ES-I3 (cell line): ENCODE measurements around the gene ITGB1BP1.
"Not testable (repeated sequence)": the region's sequence is repeated elsewhere in the genome, so short reads cannot be mapped to it uniquely, and the experiment has no call there.

Experiments
- H3K36me3 ChIP-seq: 2 replicates; pipeline ENCODE4 v1.6.1; 2013; ENCODE audit warnings: mild to moderate bottlenecking, low read length, control low read depth, moderate library complexity; ENCODE audit not compliant: insufficient read depth
- H3K4me1 ChIP-seq: 2 replicates; pipeline ENCODE4 v1.6.1; 2013; ENCODE audit warnings: mild to moderate bottlenecking, control low read depth, low read length; ENCODE audit not compliant: insufficient read depth
- H3K9ac ChIP-seq: 2 replicates; pipeline ENCODE4 v1.6.1; 2013; ENCODE audit warnings: low read depth, mild to moderate bottlenecking, low read length, moderate library complexity
- H3K9me3 ChIP-seq: 2 replicates; pipeline ENCODE4 v1.6.1; 2013; ENCODE audit warnings: mild to moderate bottlenecking, low read length, moderate library complexity; ENCODE audit not compliant: control insufficient read depth, insufficient read depth

The ITGB1BP1 gene

DNA sequence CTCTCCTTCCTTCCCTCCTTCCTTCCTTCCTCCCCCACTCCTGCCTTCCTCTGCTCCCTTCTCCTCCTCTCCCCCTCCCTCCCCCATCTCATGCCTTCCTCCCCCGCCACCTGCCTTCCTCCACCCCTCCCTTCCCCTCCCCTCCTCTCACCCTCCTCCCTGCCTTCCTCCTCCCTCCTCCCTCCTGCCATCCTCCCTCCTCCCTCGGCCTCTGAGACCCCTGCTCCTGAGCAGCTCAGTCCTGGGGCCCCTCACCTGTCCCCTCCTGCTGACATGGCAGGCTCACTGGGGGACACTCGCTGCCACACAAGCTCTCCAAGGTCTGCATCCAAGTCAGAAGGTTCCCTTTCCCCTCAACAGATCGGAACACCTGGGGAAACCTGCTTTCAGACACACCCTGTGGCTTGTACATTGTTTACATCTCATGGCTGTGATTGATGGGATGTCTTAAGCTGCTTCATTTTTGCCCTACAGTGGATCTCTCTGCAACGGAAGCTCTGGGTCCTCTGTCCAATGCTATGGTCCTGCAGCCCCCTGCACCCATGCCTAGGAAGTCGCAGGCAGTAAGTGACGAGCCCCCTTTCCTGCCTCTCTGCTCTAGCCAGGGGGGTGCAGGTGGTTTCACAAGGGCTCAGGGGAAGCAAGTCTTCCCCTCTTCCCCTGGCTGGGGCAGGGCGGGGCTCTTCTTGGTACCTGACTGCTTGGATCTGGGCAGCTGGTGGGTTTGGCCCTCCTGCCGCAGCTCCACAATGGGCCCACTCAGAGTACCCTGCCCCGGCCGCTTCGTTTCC, 22.9 kb downstream of the ITGB1BP1 start:
- Histone ChIP-seq H3K36me3 (no peaks in the 10 kb centered on the region), H3K9ac (no peak overlapping the region), H3K4me1 (peaks cover 4% of the 10 kb centered on the region; the same call in 1 of the 2 replicates), H3K9me3 (no peaks in the 10 kb centered on the region)

DNA sequence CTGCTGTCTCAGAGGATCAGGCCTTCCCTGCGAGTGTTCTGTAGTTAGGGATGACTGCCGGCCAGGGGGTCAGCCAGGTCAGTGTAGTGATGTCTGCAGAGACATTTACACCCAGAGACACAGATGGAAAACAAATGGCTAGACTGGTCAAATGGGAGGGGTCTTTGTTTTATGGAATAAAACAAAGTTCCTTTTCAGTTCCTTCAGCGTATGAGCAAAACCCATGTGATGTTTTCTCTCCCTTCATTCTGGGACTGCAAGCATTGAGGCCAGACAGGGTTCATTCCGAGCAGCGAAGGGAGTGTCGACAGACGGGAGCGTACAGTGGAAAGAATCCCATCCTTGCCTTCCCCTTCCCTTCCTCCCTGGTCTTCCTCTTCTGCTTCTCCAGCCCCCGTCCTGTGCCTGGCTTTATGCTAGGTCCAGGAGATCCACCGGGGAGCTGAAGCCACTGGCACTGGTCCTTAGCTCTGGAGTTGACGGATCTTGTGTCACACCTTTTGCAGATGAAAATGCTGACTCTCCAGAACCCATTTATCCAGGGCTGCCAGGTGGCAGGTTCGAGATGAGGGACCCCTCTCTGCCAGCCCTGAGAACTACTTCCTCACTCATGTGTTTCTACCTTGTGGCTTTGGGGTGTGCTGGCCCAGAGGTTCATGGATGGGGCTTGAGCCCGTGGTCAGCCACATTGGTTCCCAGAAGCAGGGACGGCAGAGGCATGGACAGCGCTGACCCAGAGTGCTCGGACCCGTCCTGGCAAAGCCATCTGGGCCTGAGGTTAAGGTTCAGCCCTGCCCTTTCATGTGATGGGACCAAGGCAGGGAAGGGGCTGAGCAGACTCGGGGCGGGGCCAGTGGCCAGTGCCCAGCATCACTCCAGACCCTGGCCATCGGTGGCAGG, 24.2 kb downstream of the ITGB1BP1 start:
- Histone ChIP-seq H3K9ac (no peak overlapping the region), H3K36me3 (no peaks in the 10 kb centered on the region), H3K9me3 (no peaks in the 10 kb centered on the region), H3K4me1 (peaks cover 4% of the 10 kb centered on the region; the same call in 1 of the 2 replicates)

DNA sequence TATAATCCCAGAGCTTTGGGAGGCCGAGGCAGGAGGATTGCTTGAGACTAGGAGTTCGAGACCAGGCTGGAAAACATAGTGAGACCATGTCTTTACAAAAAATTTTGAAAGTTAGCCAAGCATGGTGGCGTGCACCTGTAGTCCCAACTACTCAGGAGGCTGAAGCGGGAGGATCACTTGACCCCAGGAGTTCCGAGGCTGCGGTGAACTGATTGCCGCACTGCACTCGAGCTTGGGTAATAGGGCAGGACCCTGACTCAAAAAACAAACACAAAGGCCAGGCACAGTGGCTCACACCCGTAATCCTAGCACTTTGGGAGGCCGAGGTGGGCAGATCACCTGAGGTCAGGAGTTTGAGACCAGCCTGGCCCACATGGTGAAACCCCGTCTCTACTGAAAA, 25.1 kb downstream of the ITGB1BP1 start:
- not testable (repeated sequence) for H3K4me1 ChIP-seq, H3K9me3 ChIP-seq, H3K9ac ChIP-seq, H3K36me3 ChIP-seq

DNA sequence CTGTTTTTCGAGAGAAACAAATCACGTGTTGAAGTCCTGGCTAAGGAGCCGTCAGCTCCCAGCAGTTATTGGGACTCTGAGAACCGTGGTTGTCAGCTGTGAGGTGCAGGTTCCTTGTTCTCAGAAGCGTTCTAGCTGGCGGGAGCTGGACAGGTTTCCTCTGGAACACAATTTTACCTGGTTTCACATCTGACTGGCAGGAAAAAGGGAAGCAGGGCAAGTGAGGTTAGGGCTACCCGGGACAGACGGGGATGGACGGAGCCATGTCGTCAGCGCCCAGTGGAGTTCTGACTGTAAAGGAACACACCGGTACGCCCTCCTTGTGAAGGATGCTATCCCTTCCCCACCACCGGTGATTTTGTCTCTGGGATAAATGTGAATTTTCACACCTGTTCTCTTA, 26.1 kb downstream of the ITGB1BP1 start:
- H3K36me3 ChIP-seq: no peaks in the 10 kb centered on the region
- H3K4me1 ChIP-seq: peaks cover 16% of the 10 kb centered on the region

DNA sequence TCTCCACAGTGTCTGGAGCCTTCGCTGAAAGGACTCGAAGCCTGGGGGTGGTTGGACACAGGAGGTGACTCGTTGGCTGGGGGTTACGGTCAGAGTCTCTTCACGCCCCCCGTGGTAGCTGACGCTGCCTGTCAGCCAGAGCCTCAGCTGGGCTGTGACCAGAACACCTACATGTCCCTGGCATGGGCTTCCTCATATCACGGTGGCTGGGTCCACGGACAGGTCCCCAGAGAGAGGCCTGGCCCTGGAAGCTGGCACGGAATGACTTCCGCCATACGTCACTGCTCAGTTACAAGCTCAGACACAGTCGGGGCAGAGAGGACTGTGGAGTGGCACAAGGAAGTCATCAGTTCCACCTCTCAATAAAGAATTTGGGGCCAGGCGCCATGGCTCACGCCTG, 28.5 kb downstream of the ITGB1BP1 start:
- Histone ChIP-seq H3K9ac (no peak overlapping the region), H3K36me3 (peaks cover 1% of the 10 kb centered on the region; the same call in 1 of the 2 replicates), H3K9me3 (no peaks in the 10 kb centered on the region), H3K4me1 (peaks cover 16% of the 10 kb centered on the region)

More for the DNA sequence above, 26.1 kb downstream of the ITGB1BP1 start:
- Histone ChIP-seq H3K9me3 (no peaks in the 10 kb centered on the region), H3K9ac (no peak overlapping the region)

DNA sequence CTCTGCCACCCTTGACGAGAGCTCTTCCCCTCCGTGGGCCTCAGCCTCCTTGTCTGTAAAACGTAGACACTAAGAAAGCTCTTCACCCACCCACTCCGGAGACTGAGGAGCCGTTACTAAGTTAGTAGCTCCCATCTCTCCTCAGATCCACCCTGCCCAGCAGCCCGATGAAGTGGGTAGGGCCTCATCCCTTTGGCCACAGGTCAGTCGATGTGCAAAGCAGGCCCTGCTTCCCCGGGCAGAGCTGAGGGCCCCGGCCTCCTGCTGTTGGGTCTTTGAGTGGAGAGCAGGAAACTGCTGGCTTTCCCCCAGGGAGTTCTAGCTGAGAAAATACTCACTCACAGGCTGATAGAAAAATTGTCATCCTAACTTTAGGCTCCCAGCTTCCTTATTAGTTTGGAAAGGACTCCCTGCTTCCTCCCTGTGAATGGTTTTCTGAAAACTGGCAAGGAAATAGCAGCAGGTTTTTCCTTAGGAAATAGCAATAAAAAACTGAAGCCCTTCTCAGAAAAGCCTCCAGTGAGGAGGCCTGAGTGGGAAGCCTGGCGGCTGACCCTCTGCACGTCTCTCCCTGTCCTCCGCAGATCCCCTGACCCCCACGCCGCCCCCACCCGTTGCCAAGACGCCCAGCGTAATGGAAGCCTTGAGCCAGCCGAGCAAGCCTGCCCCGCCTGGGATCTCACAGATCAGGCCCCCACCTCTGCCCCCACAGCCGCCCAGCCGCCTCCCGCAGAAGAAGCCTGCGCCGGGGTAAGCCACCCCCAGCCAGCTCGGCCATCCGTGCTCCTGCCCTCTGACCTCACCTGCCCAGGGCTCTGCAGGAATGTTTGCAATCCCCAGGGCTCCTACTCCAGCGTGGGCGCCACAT, 30.2 kb downstream of the ITGB1BP1 start:
- peaks cover 3% of the 10 kb centered on the region; the same call in 1 of the 2 replicates for H3K36me3 ChIP-seq
- H3K4me1 ChIP-seq: peaks cover 12% of the 10 kb centered on the region; the same call in 1 of the 2 replicates
- H3K9ac ChIP-seq: no peak overlapping the region
- H3K9me3 ChIP-seq: no peaks in the 10 kb centered on the region

DNA sequence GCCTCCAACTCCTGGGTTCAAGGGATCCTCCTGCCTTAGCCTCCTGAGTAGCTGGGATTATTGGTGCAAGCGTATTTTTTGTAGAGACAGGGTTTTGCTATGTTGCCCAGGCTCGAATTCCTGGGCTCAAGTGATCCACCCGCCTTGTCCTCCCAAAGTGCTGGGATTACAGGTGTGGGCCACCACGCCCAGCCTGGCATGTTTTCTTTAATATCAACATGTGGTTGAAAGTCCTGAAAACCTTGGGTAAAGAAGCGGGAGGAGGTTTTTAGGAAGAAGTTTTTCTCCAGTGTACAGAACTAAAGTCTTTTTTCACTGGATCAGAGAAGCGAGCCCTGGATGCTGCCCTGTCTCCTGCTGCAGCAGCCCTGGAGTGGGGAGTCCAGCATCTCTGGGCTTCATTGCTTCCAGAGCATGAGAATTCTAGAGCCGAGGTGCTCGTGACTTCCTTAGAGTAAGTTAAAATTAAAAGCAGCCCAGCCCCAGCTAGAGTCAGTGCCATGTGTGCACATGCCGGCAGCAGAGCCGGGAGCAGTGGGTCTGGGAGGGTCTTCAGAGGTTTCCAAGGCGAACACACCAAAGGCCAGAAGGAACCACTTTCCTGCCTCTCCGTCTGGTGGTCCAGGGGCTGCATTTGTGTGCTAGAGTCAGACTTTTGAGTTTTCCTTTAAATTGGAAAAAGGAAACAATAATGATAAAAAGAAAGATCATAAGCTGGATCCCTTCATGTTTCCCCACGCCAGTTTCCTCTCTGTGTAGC, 31.2 kb downstream of the ITGB1BP1 start:
- H3K4me1 ChIP-seq: peaks cover 12% of the 10 kb centered on the region; the same call in 1 of the 2 replicates
- H3K36me3 ChIP-seq: peaks cover 3% of the 10 kb centered on the region; the same call in 1 of the 2 replicates
- no peaks in the 10 kb centered on the region for H3K9me3 ChIP-seq
- H3K9ac ChIP-seq: no peak overlapping the region

DNA sequence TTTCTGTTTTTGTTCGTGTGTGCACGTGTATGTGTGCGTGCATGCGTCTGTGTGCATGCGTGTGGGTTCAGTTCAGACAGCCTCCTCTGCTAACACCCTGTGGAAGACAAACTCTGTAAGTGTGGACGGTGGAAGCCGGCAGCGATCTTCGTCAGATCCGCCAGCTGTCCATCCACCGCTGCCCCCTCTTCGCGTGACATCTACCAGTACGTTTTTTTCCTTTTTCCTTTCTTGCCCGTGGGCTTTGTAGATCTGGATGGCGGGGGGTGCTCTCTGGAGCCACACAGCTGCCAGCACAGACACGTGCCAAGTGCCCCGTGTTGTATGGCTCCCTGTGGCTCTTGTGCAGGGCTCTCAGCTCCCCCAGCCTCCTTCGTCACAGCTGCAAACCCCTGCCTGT, 32.3 kb downstream of the ITGB1BP1 start:
- Histone ChIP-seq H3K9ac (no peak overlapping the region), H3K36me3 (peaks cover 3% of the 10 kb centered on the region; the same call in 1 of the 2 replicates), H3K4me1 (peaks cover 12% of the 10 kb centered on the region; the same call in 1 of the 2 replicates), H3K9me3 (no peaks in the 10 kb centered on the region)

DNA sequence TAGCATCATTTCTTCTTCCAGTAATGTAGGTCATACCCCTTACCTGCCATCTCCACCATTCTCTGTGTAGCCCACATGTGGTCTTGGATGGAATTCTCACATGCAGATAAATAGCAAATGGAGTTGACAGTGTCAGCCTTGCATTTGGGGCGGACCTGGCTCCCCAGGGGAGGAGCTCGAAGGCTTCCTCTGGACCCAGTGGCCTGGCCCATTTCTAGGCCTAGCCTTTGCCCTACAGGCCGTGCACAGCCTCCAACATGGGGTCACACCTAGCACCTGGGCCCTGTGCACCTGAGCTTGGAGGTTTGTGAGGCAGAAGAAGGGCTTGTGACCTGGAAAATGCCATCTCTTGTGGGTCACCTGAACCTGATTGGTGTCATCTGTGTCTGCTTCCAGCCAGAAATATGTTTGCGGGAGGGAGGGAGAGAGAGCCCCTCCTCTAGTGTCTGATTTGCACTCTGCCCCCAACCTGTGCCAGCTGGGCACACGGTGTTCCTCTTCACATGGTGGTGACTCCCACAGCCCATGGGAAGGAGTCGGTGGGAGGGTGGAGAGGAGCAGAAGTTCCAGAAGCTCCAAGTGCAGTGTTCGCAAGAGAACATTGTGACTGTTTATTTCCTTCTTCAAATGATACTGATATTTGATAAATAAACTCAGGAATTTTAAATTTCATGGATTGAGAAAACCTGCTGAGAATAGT, 33.0 kb downstream of the ITGB1BP1 start:
- H3K36me3 ChIP-seq: peaks cover 3% of the 10 kb centered on the region; the same call in 1 of the 2 replicates
- no peaks in the 10 kb centered on the region for H3K9me3 ChIP-seq
- H3K4me1 ChIP-seq: peaks cover 12% of the 10 kb centered on the region; the same call in 1 of the 2 replicates
- H3K9ac ChIP-seq: no peak overlapping the region

DNA sequence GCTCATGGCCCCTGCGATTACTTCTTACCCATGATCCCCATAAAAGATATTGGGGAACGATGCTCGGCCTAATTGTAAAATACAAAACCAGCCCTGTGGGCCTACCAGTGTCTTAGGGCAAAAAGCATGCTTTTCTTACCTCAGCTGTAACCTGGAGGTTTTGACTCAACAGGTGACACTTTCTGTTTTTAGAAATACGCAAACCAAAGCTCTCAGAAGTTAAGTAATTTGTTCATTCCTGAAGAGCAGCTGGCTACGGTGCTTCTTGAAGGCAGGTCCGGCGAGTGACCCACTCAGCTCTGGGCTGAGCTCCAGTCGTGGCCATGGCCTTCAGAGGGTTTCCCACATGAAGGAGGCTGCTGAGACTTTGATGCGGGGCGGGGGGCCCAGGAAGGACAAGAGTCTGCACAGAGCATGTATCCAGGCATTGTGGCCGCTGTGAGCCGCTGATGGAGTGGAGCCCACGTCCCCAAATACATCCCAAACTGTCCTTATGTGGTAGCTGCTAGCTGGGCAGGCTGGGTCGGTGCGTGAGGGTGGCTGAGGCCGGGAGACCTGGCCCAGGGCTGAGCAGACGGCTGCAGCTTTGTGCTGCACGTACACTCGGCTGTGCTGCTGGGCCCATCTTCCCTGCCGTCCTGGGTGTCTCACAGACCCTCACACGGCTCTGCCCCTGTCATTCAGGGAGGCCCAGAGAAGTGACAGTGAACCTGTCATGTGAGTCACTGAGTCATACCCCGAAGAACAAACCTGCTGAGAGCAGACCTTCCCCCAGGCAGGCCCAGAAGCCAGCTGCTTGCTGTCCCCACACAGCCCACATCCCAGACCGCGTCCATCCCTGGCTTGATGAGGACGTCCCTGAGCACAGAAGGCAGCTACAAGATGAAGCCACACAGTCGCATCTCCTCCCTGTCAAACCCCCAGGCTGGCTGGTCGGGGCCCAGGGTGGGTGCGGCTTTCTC, 34.1 kb downstream of the ITGB1BP1 start:
- Histone ChIP-seq H3K9ac (no peak overlapping the region), H3K4me1 (peaks cover 12% of the 10 kb centered on the region; the same call in 1 of the 2 replicates), H3K36me3 (peaks cover 3% of the 10 kb centered on the region; the same call in 1 of the 2 replicates), H3K9me3 (no peaks in the 10 kb centered on the region)

DNA sequence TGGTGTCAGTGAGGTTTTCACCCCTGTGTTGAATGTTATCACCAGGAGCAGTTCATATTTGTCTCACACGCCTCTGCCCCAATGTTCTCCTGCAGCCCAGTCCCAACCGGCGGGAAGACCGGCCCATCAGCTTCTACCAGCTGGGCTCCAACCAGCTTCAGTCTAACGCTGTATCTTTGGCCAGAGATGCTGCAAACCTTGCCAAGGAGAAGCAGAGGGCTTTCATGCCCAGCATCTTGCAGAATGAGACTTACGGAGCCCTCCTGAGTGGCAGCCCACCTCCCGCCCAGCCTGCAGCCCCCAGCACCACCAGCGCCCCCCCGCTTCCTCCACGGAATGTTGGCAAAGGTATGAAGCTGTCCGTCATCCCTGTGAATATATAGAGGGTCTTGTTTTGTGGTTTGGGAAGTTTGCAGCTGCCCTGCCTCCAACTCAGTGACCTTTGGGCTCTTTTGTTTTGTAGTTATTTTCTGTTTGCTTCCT, 35.1 kb downstream of the ITGB1BP1 start:
- H3K36me3 ChIP-seq: peaks cover 3% of the 10 kb centered on the region; the same call in 1 of the 2 replicates
- H3K9ac ChIP-seq: no peak overlapping the region
- no peaks in the 10 kb centered on the region for H3K9me3 ChIP-seq
- peaks cover 9% of the 10 kb centered on the region; the same call in 1 of the 2 replicates for H3K4me1 ChIP-seq

DNA sequence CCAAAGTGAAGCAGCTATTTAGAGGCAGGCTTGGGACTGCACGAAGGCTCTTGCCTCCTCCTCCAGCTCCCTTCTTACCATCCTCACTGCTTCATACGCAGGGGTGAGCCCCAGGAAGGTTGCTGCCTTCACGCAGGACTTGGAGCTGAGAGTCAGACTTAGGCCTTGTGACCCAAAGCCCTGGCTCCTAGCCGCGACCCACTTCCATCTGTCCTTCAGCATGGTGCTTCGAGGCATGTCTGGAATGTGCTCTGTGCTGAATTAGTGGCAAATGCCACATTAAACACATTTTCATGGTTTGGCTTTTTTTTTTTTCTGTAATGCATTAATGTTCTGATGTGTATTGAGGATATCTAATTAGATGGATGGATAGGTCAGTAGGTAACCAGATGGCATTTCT, 37.5 kb downstream of the ITGB1BP1 start:
- H3K36me3 ChIP-seq: peaks cover 3% of the 10 kb centered on the region
- H3K4me1 ChIP-seq: no peaks in the 10 kb centered on the region; the same call in 1 of the 2 replicates
- H3K9me3 ChIP-seq: no peaks in the 10 kb centered on the region
- H3K9ac ChIP-seq: no peak overlapping the region
